Middle frontal gyrus (tissue), 1 donor: Measurements from ENCODE around the gene TUBG2.

Experiments
- DNase-seq: peaks from one replicate; pipeline ENCODE4 v3.0.0-alpha.2; 2015; ENCODE audit warnings: low spot score; ENCODE audit errors: extremely low spot score

The TUBG2 gene

GRCh38 chr17:42695500-42695899, 36.4 kb downstream of the TUBG2 start:
- DNase-seq, result no peak

DNA sequence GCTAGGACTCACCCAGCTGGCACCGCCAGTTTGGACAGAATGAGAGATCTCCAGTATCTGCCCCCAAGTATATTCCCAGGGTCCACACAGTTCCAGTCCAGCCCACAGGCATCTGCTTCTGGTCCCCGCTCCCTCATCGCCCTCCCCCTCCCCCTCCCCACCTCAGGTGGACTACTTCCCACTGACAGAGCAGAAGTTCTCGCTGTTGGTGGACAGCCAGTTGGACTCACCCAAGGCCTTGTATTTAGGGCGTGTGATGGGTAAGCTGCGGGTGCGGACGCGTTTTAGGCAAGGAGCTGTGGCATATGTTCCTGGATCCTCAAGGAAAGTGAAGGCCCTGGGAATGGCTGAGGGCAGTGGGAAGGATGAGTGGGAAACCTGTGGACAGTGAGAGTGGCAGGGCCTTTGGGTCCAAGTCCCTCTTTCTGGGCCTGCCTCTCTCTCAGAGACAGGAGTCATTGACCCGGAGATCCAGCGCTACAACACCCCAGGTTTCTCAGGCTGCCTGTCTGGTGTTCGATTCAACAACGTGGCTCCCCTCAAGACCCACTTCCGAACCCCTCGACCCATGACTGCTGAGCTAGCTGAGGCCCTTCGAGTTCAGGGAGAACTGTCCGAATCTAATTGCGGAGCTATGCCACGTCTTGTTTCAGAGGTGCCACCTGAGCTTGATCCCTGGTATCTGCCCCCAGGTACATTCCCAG, 38.2 kb downstream of the TUBG2 start:
- no peak for DNase-seq

DNA sequence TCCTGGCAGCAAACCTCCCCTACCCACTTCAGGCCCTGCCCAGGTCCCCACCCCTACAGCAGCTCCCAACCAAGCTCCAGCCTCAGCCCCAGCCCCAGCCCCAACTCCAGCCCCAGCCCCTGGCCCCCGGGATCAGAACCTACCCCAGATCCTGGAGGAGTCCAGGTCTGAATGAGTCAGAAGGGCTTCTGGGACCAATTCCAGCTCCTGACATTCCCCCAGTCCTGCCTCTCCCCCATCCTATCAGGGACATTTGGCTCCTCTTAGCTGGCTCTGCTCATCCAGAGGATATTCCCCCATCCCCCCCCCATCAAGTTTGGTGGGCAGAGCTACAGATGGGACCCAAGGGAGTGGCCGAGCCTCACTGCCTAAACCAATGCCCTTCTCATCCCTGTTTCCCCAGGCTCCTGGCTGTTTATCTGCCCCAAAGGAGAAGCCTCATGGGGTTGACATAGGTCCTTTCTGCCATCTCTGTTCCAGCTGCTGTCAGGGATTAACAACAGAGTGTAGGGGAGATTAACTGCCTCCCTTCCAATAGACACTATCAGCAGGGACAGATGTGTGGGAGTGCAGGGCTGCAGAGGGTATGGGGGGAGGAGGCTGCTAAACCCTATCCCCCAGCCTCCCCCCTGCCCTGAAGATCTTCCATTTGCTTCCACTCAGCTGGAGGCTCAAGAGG, 39.8 kb downstream of the TUBG2 start:
- DNase-seq, result no peak

DNA sequence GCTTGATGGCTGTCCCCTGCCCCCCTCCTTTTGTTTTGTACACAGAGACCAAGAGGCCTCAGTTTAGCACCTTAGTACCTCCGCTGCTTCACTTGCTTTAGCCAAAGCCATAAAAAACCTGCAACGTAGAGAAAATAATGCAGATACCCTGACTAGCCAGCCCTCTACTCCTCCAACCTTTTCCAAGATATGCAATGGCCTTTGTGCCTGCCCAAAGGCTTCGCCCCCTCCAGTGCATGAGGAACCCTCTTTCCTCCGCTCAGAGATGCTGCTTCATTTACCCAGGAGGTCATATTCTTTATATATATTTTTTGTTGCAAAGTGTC, 40.3 kb downstream of the TUBG2 start:
- no peak for DNase-seq

DNA sequence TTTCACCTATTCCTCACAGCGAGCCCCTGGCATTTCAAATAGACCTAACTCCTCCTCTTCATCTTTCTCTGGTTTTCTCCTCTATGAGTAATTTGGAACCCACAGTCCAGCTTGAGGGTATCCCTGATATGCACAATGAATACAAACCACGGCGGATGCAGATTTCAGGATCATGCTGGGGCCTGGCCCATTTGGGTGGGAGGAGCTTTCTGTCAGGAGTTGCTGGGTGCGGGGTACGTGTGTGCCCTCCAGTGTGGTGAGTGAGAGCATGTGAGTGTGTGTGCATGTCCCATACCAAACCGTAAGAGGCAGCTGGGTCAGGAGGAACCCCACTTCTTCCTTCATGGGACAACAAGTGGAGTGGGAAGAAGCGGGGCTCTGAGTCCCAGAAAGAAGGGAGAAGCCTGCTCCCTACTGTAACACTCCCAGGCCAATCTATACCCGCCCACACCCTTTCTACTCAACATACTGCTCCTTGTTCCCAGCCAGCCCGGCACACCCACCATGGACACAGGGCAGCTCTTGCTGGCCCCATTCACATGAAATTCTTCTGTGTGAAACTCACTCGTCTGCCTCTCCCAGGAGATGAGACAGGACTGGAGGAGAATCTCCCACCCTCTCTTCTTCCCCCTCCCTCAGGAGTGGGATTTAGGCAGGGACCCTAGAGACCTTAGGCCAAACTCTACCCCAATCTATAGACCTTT, 41.7 kb downstream of the TUBG2 start:
- no peak for DNase-seq

DNA sequence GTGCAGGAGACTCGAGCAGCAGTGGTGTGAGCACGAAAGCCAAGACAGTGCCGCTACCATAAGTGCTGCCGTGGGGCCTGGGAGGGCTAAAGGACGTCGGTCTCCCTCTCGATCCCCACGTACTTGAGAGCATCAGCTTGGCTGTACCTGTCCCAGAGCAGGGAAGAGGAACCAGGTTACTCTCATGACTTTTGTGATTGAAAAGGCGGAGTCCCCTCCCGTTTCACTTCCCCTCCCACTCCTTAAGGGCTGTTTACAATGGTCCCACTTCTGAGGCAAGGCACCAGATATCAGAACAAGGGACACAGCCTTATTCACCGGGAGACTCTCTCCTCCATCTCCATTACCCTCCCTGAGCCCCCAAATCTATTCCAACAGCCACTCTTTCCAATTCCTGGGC, 43.4 kb downstream of the TUBG2 start:
- no peak for DNase-seq

DNA sequence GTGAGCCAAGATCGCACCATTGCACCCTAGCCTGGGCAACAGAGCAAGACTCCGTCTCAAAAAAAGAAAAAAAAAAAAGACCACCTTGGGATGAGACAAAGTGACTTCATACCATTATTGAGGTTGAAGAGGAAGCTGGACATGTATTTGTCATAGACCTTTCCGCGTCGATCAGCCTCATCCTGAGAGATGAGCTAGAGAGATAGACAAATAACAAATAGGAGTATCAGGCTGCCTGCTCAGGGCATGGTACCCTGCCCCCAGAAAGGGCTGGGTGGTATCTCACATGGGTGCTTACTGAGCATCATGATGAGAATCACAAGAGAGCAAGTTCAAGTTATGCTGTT, 45.4 kb downstream of the TUBG2 start:
- no peak for DNase-seq

- no peak for DNase-seq
These were observed 45.9 kb downstream of the TUBG2 start for GRCh38 chr17:42704837-42705494.

GRCh38 chr17:42706732-42707131, 47.6 kb downstream of the TUBG2 start:
- DNase-seq, result no peak

- DNase-seq, result no peak
These were observed 49.5 kb downstream of the TUBG2 start for GRCh38 chr17:42708588-42708987.

DNA sequence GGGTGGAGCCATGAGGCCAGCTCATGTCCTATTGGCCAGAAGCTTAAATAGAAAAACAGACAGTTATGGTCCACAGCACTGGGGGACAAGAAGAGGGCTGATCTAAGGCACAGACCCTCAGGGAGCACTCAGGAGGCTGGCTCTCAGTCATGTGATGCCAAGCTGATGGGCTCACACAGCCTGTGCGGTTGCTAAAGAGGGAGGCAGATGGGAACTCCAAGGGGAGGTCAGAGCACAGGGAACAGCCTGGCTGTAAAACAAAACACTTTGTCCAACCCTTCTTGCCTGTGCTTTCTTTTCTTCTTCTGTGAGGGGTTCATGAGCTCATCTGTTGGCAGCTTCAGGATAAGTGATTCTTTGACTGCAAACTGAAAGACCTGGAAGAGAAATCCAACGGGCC, 50.5 kb downstream of the TUBG2 start:
- no peak for DNase-seq
